ENCODE measurements around the gene BTLA.

The BTLA gene

GRCh38 chr3:112491373-112491772 is 7.9 kb downstream of the BTLA start:
- no peak for ATAC-seq (ENCODE audit: low read depth)
- H3K4me3 ChIP-seq (ENCODE audit: severe bottlenecking), result no peak overlapping the region

GRCh38 chr3:112489674-112490479 is 9.4 kb downstream of the BTLA start:
- no peaks in the 10 kb centered on the region for H3K27me3 ChIP-seq (ENCODE audit: insufficient read depth, poor library complexity, severe bottlenecking)
- no peaks in the 10 kb centered on the region for H3K36me3 ChIP-seq (ENCODE audit: low read depth)
- no peak overlapping the region for H3K27ac ChIP-seq (ENCODE audit: poor library complexity, severe bottlenecking)
- no peak overlapping the region for H3K4me3 ChIP-seq (ENCODE audit: severe bottlenecking)
- no peaks in the 10 kb centered on the region for H3K4me1 ChIP-seq (ENCODE audit: insufficient read depth, poor library complexity, severe bottlenecking)
- H3K9me3 ChIP-seq (ENCODE audit: severe bottlenecking), result no peaks in the 10 kb centered on the region
- TF ChIP-seq CTCF (IDR thresholded peaks at IDR 0.05; ENCODE audit: poor library complexity, severe bottlenecking), result no peak
- no peak for ATAC-seq (ENCODE audit: low read depth)
- DNase-seq (ENCODE audit: low spot score), result no peak

More at GRCh38 chr3:112491373-112491772, 7.9 kb downstream of the BTLA start:
- no peaks in the 10 kb centered on the region for H3K4me1 ChIP-seq (ENCODE audit: insufficient read depth, poor library complexity, severe bottlenecking)
- H3K27ac ChIP-seq (ENCODE audit: poor library complexity, severe bottlenecking), result no peak overlapping the region
- H3K9me3 ChIP-seq (ENCODE audit: severe bottlenecking), result no peaks in the 10 kb centered on the region
- DNase-seq (ENCODE audit: low spot score), result no peak
- no peaks in the 10 kb centered on the region for H3K36me3 ChIP-seq (ENCODE audit: low read depth)
- no peak for TF ChIP-seq CTCF (IDR thresholded peaks at IDR 0.05; ENCODE audit: poor library complexity, severe bottlenecking)
- H3K27me3 ChIP-seq (ENCODE audit: insufficient read depth, poor library complexity, severe bottlenecking), result no peaks in the 10 kb centered on the region

- H3K27ac ChIP-seq (ENCODE audit: poor library complexity, severe bottlenecking), result no peak overlapping the region
- no peaks in the 10 kb centered on the region for H3K4me1 ChIP-seq (ENCODE audit: insufficient read depth, poor library complexity, severe bottlenecking)
- no peak overlapping the region for H3K4me3 ChIP-seq (ENCODE audit: severe bottlenecking)
- ATAC-seq (ENCODE audit: low read depth) (no peak), DNase-seq (ENCODE audit: low spot score) (no peak)
- TF ChIP-seq CTCF (IDR thresholded peaks at IDR 0.05; ENCODE audit: poor library complexity, severe bottlenecking), result no peak
- no peaks in the 10 kb centered on the region for H3K9me3 ChIP-seq (ENCODE audit: severe bottlenecking)
- H3K36me3 ChIP-seq (ENCODE audit: low read depth), result no peaks in the 10 kb centered on the region
- H3K27me3 ChIP-seq (ENCODE audit: insufficient read depth, poor library complexity, severe bottlenecking), result no peaks in the 10 kb centered on the region
Observed at GRCh38 chr3:112486811-112487505, 12.3 kb downstream of the BTLA start.

- Histone ChIP-seq H3K4me1 (ENCODE audit: insufficient read depth, poor library complexity, severe bottlenecking) (no peaks in the 10 kb centered on the region), H3K9me3 (ENCODE audit: severe bottlenecking) (no peaks in the 10 kb centered on the region), H3K36me3 (ENCODE audit: low read depth) (no peaks in the 10 kb centered on the region), H3K27ac (ENCODE audit: poor library complexity, severe bottlenecking) (no peak overlapping the region), H3K4me3 (ENCODE audit: severe bottlenecking) (no peak overlapping the region), H3K27me3 (ENCODE audit: insufficient read depth, poor library complexity, severe bottlenecking) (no peaks in the 10 kb centered on the region)
- DNase-seq (ENCODE audit: low spot score) (no peak), ATAC-seq (ENCODE audit: low read depth) (no peak)
- no peak for TF ChIP-seq CTCF (IDR thresholded peaks at IDR 0.05; ENCODE audit: poor library complexity, severe bottlenecking)
Observed at GRCh38 chr3:112484352-112484751, 14.9 kb downstream of the BTLA start.

GRCh38 chr3:112482675-112483074 is 16.6 kb downstream of the BTLA start:
- Histone ChIP-seq H3K4me1 (ENCODE audit: insufficient read depth, poor library complexity, severe bottlenecking) (no peaks in the 10 kb centered on the region), H3K36me3 (ENCODE audit: low read depth) (no peaks in the 10 kb centered on the region), H3K27me3 (ENCODE audit: insufficient read depth, poor library complexity, severe bottlenecking) (no peaks in the 10 kb centered on the region), H3K9me3 (ENCODE audit: severe bottlenecking) (no peaks in the 10 kb centered on the region), H3K27ac (ENCODE audit: poor library complexity, severe bottlenecking) (no peak overlapping the region), H3K4me3 (ENCODE audit: severe bottlenecking) (no peak overlapping the region)
- DNase-seq (ENCODE audit: low spot score) (no peak), ATAC-seq (ENCODE audit: low read depth) (no peak)
- no peak for TF ChIP-seq CTCF (IDR thresholded peaks at IDR 0.05; ENCODE audit: poor library complexity, severe bottlenecking)

All from RWPE2 (cell line).